Left lobe of liver (tissue), 2 donors: ENCODE measurements around the gene METTL24. TPM values are rescaled to one million over a fixed set of nuclear protein-coding genes. Genes with fewer than 3 reads are reported as not detected.

Experiments
- ATAC-seq: fragments of 200-7000 bp; cut with Tn5 transposase; one replicate; pipeline ENCODE4 v1.9.1; 2020; ENCODE audit warnings: mild to moderate bottlenecking, moderate library complexity
- DNase-seq: peaks from one replicate; pipeline ENCODE4 v3.0.0-alpha.2; 2020; ENCODE audit warnings: low spot score
- total RNA-seq: library from RNA; stranded (reverse); gene quantifications from one replicate; pipeline ENCODE4 v1.2.1, GENCODE V29; 2021
- donor health status: DM: no; HTN: no; CAD: no; lungs with moderate emphysema.
- donor health status: DM: no; HTN: yes; CAD: no.

The METTL24 gene
- total RNA-seq, 1 donor from 2014 or later = 0.48 TPM

DNA sequence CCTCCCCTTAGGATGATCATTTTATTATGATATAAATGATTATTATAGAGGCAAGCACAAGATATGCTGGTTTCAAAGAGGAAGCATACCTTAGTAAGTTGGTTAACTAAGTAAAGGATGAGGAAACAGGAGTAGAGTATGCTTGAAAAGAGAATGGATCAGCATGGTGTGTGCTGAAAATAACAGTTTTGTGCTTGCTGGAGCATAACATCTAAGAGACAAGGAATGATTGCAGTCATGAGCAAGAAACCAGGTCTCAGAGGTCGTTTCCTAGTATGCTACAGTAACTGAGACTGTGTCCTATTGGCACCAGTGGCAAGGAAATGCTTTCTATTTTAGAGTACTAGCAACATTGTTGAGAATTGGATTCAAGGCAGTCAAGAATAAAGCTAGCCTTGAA, 143.8 kb downstream of the METTL24 start:
- DNase-seq = no peak
- ATAC-seq = no peak

GRCh38 chr6:110211753-110212152, 146.4 kb downstream of the METTL24 start:
- ATAC-seq (no peak), DNase-seq (no peak)

- ATAC-seq (no peak), DNase-seq (no peak)
Measured at GRCh38 chr6:110207652-110208051, 150.5 kb downstream of the METTL24 start.

- ATAC-seq = no peak
- DNase-seq = no peak
Measured at GRCh38 chr6:110201151-110201884, 156.8 kb downstream of the METTL24 start.

DNA sequence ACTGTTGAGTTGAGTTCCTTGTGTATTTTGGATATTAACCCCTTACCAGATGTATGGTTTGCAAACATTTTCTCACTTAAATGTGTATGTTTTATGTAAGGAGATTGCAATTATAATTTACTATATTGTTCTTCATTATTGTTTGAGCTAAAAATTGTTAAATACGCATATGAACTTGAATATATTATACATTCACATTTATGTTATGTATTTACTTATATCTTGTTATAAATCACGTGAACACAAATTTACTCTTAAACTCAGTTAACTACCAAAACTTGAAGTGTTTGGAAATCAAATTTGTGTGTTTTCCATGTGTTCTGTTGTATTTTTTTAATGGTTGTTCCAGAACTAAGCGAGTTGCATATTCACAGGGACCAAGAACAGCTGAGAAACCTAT, 159.6 kb downstream of the METTL24 start:
- DNase-seq (no peak), ATAC-seq (no peak)

DNA sequence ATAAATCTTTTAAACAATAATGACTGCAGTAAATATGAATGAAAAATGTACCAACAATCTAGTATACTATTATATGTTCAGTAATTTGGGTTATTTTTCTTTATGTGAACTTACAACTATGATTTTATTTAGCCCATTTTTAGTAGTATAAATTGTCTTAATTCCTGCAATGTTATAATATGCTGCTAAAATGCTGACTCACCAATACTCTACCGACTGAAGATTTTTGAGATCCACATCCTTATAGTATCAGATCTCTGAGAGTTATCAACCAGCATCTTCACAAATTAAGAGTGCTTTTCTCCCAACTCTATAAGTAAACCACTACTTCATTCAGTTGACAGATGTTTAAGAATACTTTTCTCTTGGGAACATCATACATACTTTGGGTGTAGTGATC, 161.3 kb downstream of the METTL24 start:
- DNase-seq (no peak), ATAC-seq (no peak)

- no peak for ATAC-seq
- no peak for DNase-seq
Measured at GRCh38 chr6:110195639-110196038, 162.5 kb downstream of the METTL24 start.

Other genes starting within 250 kb of the METTL24 start
- gene WASF1, start 178.7 kb downstream of the METTL24 start, total RNA-seq = 3.7 TPM
- 11.1 TPM for gene CDC40, start 177.9 kb downstream of the METTL24 start, total RNA-seq
- 5.2 TPM for gene DDO, start 57.2 kb upstream of the METTL24 start, total RNA-seq
- not detected for gene SLC22A16, start 118.3 kb upstream of the METTL24 start, total RNA-seq